AG04449 (cell line): ENCODE data around the gene EFNA2.
A peak's percentile ranks its signal among the peaks of the same experiment; 100 is the strongest.

Experiments
- CTCF ChIA-PET: fragments of 350-600 bp; formaldehyde crosslinking; extraction: SDS; loops from one replicate; lab custom pipeline; 2021; ENCODE audit warnings: antibody characterized with exemption; lab: Yijun Ruan, JAX
- POLR2A ChIA-PET: fragments of 400-600, 350-600 bp; formaldehyde crosslinking; extraction: SDS; loops from one replicate; lab custom pipeline; 2020; ENCODE audit warnings: antibody characterized with exemption, inconsistent platforms; lab: Yijun Ruan, JAX
- DNase-seq: peaks from one replicate; pipeline ENCODE4 v3.0.0-alpha.2; 2010; ENCODE audit warnings: low read depth, low spot score
- H3K4me3 ChIP-seq: 2 replicates; pipeline ENCODE4 v1.5.1; 2011; ENCODE audit warnings: low read depth, mild to moderate bottlenecking, control low read depth, low read length
- CTCF ChIP-seq: IDR thresholded peaks from one replicate; pipeline ENCODE4 v1.5.1; 2011; ENCODE audit warnings: mild to moderate bottlenecking, moderate library complexity, low read length, control low read depth, inconsistent platforms; ENCODE audit not compliant: insufficient read depth; ENCODE audit errors: missing control alignments

Gene EFNA2

DNA sequence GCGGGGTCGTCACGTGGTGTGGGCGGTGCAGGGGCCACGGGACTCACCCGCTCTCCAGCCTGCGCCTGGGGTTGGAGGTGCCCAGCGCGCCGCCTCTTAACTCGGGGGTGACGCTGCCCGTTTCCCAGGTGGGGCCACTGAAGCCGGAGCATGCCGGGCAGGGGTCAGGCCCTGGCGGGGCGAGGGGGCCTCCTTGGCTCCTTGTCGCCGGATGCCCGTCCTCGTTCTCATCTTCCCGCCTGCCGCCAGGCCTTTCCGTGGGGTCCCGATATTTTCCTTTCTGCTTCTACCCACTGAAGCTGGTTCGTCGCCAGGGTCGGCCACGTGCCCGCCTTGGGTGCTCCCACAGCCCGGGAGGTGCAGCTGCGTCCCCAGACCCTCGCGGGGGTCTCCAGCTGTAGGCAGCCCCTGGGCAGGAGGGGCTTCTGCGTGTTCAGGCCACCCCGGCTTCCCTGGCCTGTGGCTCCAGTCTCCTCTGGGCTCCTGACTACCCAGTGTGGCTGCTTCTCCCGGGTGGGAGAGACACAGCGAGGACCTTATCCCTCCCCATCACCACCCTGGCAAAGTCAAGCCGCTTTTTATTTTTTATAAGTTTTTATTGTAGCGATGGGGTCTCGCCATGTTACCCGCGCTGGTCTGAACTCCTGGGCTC, 9.6 kb upstream of the EFNA2 start:
- CTCF ChIA-PET = interaction anchor here (1.0 to 1.8 kb wide), 2 partner anchors 11 to 32 kb away, joined by 3 to 11 read pairs; no protein-coding TSS in a partner anchor
- no peak for TF ChIP-seq CTCF

DNA sequence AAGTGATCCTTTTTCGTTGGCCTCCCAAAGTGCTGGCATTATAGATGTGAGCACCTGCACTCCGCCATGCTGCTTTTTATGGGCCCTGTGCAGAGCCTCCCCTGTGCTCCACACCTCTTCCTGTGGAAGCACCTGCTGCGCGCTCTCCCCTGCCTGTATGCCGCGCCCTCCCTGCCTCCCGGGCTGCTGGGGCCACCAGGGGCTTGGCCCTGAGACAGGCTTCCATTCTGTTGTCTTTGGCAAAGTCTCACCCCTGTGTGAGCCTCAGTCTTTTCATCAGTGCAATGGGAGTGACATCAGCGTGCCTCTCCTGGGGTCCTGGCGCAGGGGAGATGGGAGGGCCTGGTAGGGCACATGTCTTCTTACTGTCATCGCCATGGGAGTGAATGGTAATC, 9.0 kb upstream of the EFNA2 start:
- no peak for TF ChIP-seq CTCF
- CTCF ChIA-PET = interaction anchor here (1.0 to 3.5 kb wide), 3 partner anchors 10 to 32 kb away, joined by 3 to 24 read pairs (median 11); no protein-coding TSS in a partner anchor
- POLR2A ChIA-PET = no interaction called here
- DNase-seq = no peak
- H3K4me3 ChIP-seq = peak overlapping the region; percentile 70

More for the DNA sequence above, 9.6 kb upstream of the EFNA2 start:
- peak overlapping the region; percentile 70 for H3K4me3 ChIP-seq
- no peak for DNase-seq
- POLR2A ChIA-PET = no interaction called here

DNA sequence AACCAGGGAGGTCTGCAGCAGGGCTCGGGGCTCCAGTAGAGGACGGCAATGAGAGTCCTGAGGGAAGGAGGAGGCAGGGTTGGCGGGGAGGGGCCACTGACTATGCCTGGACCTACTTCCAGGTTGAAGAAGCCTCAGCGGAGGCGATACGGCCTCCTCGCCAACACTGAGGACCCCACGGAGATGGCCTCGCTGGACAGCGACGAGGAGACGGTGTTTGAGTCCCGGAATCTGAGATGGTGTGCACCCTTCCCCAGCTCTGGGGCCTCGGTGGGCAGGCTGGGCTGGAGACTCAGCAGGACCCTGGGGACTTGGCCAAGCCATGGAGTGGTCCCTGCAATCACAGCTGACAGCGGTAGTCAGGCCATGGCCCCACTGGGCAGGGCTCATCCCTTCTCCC, 8.6 kb upstream of the EFNA2 start:
- ChIA-PET CTCF (interaction anchor here (1.2 to 3.5 kb wide), 6 partner anchors 11 to 160 kb away, joined by 3 to 24 read pairs (median 4); no protein-coding TSS in a partner anchor), POLR2A (interaction anchor here (0.7 to 1.9 kb wide), 2 partner anchors 8 to 167 kb away, joined by 3 to 9 read pairs; partner anchors contain the start of gene CIRBP)
- no peak for DNase-seq
- H3K4me3 ChIP-seq = no peak overlapping the region
- no peak for TF ChIP-seq CTCF

- no peak for TF ChIP-seq CTCF
- no peak overlapping the region for H3K4me3 ChIP-seq
- CTCF ChIA-PET = interaction anchor here (1.0 to 3.5 kb wide), 13 partner anchors 11 to 167 kb away, joined by 3 to 26 read pairs (median 3); a partner anchor contains a TSS
- POLR2A ChIA-PET = interaction anchor here (1.9 kb wide), 2 partner anchors 9 to 13 kb away, joined by 4 to 9 read pairs; partner anchors contain the start of gene CIRBP
- no peak for DNase-seq
Measured at GRCh38 chr19:1278074-1278473, 7.6 kb upstream of the EFNA2 start.

GRCh38 chr19:1278713-1279660, 6.7 kb upstream of the EFNA2 start:
- H3K4me3 ChIP-seq = no peak overlapping the region
- CTCF ChIA-PET = interaction anchor here (0.6 to 3.5 kb wide), 31 partner anchors 7 to 309 kb away, joined by 3 to 26 read pairs (median 4); partner anchors contain the start of genes CIRBP and NDUFS7
- POLR2A ChIA-PET = interaction anchor here (1.4 to 1.9 kb wide), 4 partner anchors 10 to 34 kb away, joined by 4 to 11 read pairs (median 8); partner anchors contain the start of gene CIRBP
- no peak for DNase-seq
- no peak for TF ChIP-seq CTCF
